Skeletal muscle satellite cell (primary cell): ENCODE results near the gene SIGLEC10. TPM values are rescaled to one million over a fixed set of nuclear protein-coding genes. Genes with fewer than 3 reads are reported as not detected.
"Not testable (repeated sequence)": the region's sequence is repeated elsewhere in the genome, so short reads cannot be mapped to it uniquely, and the experiment has no call there.

Source experiments
- H3K27me3 ChIP-seq: 2 replicates; pipeline ENCODE4 v1.7.0; 2013; ENCODE audit warnings: low read length; ENCODE audit not compliant: control insufficient read depth, insufficient read depth
- H3K36me3 ChIP-seq: 2 replicates; pipeline ENCODE4 v1.7.0; 2013; ENCODE audit warnings: mild to moderate bottlenecking, control low read depth, low read length; ENCODE audit not compliant: insufficient read depth
- H3K4me1 ChIP-seq: 2 replicates; pipeline ENCODE4 v1.7.0; 2013; ENCODE audit warnings: low read length; ENCODE audit not compliant: control insufficient read depth, insufficient read depth
- H3K4me2 ChIP-seq: 2 replicates; pipeline ENCODE4 v1.7.0; 2013; ENCODE audit warnings: mild to moderate bottlenecking, low read length
- H3K4me3 ChIP-seq: 2 replicates; pipeline ENCODE4 v1.7.0; 2013; ENCODE audit warnings: low read length
- H3K9ac ChIP-seq: 2 replicates; pipeline ENCODE4 v1.7.0; 2013; ENCODE audit warnings: mild to moderate bottlenecking, low read depth, low read length, moderate library complexity
- H3K9me3 ChIP-seq: replicated peaks from 2 replicates; pipeline ENCODE4 v1.7.0; 2013; ENCODE audit warnings: mild to moderate bottlenecking, control low read depth, low read length
- total RNA-seq: library from RNA; depleted of rRNA; stranded (reverse); fragments of >200 nt; gene quantifications from 2 replicates; pipeline ENCODE4 v1.2.3, GENCODE V29; 2012; rRNA removed

Gene SIGLEC10, protein sequence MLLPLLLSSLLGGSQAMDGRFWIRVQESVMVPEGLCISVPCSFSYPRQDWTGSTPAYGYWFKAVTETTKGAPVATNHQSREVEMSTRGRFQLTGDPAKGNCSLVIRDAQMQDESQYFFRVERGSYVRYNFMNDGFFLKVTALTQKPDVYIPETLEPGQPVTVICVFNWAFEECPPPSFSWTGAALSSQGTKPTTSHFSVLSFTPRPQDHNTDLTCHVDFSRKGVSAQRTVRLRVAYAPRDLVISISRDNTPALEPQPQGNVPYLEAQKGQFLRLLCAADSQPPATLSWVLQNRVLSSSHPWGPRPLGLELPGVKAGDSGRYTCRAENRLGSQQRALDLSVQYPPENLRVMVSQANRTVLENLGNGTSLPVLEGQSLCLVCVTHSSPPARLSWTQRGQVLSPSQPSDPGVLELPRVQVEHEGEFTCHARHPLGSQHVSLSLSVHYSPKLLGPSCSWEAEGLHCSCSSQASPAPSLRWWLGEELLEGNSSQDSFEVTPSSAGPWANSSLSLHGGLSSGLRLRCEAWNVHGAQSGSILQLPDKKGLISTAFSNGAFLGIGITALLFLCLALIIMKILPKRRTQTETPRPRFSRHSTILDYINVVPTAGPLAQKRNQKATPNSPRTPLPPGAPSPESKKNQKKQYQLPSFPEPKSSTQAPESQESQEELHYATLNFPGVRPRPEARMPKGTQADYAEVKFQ
- total RNA-seq: 0.22 TPM in 1 of 2 replicates, not detected in the other

DNA sequence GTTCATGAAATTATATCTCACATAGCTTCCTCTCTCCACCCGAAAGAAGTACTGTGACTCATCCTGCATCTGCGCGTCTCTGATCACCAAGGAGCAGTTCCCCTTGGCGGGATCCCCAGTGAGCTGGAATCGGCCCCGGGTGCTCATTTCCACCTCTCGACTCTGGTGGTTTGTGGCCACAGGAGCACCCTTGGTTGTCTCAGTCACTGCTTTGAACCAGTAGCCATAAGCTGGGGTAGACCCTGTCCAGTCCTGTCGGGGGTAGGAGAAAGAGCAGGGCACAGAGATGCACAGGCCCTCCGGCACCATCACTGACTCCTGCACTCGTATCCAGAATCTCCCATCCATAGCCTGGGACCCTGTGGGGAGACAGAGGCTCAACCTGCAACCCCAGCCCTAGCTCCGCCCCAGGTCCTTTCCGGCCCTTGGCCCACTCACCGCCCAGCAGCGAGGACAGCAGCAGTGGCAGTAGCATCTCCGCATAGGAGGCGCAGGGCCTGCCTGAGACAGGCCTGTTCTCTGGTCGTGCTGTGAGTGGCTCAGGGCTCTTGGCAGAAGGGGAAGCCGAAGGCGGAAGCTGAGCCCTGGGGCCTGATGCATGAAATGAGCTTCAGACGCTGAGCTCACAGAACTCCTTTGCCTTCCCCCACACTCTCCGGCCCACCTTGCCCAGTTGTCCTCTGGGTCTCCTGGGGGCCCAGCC is at the start of gene SIGLEC10:
TSS of gene SIGLEC10 (minus strand) at position 536 of the 703 bp plus-strand sequence. CDS start at position 475, 61 bp downstream.
- no peaks in the 10 kb centered on the region for H3K4me1 ChIP-seq
- H3K27me3 ChIP-seq: no peaks in the 10 kb centered on the region
- no peak within 1 kb of the TSS for H3K4me3 ChIP-seq
- H3K9me3 ChIP-seq: no peaks in the 10 kb centered on the region
- H3K36me3 ChIP-seq: no peaks in the 10 kb centered on the region
- H3K4me2 ChIP-seq: no peak within 1 kb of the TSS
- H3K9ac ChIP-seq: no peak within 1 kb of the TSS

DNA sequence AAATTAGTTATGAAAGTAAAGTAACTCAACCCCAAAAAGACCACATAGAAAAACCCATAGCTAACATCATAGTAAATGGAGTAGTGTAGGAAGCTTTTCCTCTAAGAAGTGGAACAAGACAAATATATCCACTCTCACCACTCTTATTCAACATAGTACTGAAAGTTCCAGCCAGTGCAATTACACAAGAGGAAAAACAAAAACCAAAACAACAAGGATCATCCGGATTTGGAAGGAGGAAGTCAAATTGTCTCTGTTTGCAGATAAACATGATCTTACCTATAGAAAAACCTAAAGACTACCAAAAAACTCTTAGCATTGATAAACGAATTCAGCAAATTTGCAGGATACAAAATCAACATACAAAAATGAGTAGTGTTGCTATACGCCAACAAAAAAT is 49.3 kb upstream of the SIGLEC10 start:
- Histone ChIP-seq H3K9me3 (no peaks in the 10 kb centered on the region), H3K9ac (no peak overlapping the region), H3K4me1 (no peaks in the 10 kb centered on the region), H3K4me3 (no peak overlapping the region), H3K36me3 (no peaks in the 10 kb centered on the region), H3K4me2 (no peak overlapping the region), H3K27me3 (no peaks in the 10 kb centered on the region)

DNA sequence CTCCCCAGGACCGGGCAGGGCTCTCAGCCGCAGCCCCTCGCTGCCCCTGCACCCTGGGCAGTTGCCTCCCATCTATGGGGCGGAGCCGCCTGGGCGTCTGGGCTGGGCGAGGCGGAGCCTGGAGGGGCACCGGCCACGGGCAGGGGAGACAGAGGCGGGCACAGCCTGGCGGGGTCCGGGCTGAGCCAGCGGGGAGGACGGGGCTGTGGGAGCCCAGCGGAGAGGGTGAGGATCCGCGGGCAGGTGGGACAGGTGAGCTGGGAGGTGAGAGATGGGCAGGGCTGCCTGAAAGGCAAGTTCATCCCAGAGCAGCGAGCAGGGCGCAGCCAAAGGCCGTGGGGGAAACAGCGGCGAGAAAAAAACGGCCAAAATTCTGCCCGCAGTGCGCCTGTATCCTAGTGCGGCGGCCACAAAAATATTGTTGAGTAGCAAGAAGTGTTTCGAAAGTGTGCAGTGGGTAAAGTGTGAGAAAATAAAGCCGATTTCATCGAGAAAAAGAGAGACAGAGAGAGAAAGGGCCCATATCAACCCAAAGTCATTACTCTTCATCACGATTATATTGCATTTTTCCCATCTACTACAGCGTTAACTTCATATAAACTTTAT is 46.6 kb upstream of the SIGLEC10 start:
- not testable (repeated sequence) for H3K9ac ChIP-seq, H3K4me1 ChIP-seq, H3K36me3 ChIP-seq, H3K9me3 ChIP-seq, H3K4me2 ChIP-seq, H3K4me3 ChIP-seq, H3K27me3 ChIP-seq

GRCh38 chr19:51462681-51463080 is 45.2 kb upstream of the SIGLEC10 start:
- Histone ChIP-seq H3K36me3 (no peaks in the 10 kb centered on the region), H3K4me3 (no peak overlapping the region), H3K9me3 (no peaks in the 10 kb centered on the region), H3K9ac (no peak overlapping the region), H3K27me3 (no peaks in the 10 kb centered on the region), H3K4me2 (no peak overlapping the region), H3K4me1 (no peaks in the 10 kb centered on the region)

DNA sequence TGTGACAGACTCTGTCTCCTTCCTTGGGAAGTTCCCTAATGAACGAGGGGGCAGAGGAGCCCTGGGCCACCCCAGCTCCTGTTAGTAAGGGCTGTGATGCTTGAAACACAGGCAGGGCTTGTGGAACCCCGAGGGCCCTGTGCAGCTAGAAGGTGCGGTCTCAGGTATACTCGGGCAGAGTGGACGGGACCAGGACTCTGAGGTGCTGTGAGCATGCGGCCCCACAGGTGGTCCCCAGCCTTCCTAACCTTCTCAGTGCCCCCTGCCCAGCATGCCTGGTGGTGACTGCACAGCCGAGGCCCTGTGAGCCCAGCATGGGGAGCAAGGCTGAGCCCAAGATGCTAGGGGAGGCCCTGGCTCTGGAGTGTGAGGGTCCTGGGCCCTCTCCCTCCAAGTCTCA is 44.8 kb upstream of the SIGLEC10 start:
- Histone ChIP-seq H3K9ac (no peak overlapping the region), H3K4me1 (no peaks in the 10 kb centered on the region), H3K36me3 (no peaks in the 10 kb centered on the region), H3K4me3 (no peak overlapping the region), H3K9me3 (no peaks in the 10 kb centered on the region), H3K4me2 (no peak overlapping the region), H3K27me3 (no peaks in the 10 kb centered on the region)

- H3K9me3 ChIP-seq: no peaks in the 10 kb centered on the region
- no peaks in the 10 kb centered on the region for H3K4me1 ChIP-seq
- no peak overlapping the region for H3K4me3 ChIP-seq
- no peak overlapping the region for H3K4me2 ChIP-seq
- H3K27me3 ChIP-seq: no peaks in the 10 kb centered on the region
- H3K36me3 ChIP-seq: no peaks in the 10 kb centered on the region
- no peak overlapping the region for H3K9ac ChIP-seq
These were observed 44.3 kb upstream of the SIGLEC10 start for GRCh38 chr19:51461723-51462161.

- H3K4me1 ChIP-seq: no peaks in the 10 kb centered on the region
- no peak overlapping the region for H3K9ac ChIP-seq
- H3K9me3 ChIP-seq: no peaks in the 10 kb centered on the region
- H3K4me3 ChIP-seq: peak overlapping the region; percentile 42
- H3K36me3 ChIP-seq: no peaks in the 10 kb centered on the region
- peak overlapping the region; percentile 20 for H3K4me2 ChIP-seq
- H3K27me3 ChIP-seq: no peaks in the 10 kb centered on the region
These were observed 42.9 kb upstream of the SIGLEC10 start for GRCh38 chr19:51460164-51460992.

GRCh38 chr19:51458899-51459505 is 41.6 kb upstream of the SIGLEC10 start:
- H3K36me3 ChIP-seq: no peaks in the 10 kb centered on the region
- no peak overlapping the region for H3K4me3 ChIP-seq
- H3K9me3 ChIP-seq: no peaks in the 10 kb centered on the region
- no peak overlapping the region for H3K4me2 ChIP-seq
- H3K9ac ChIP-seq: no peak overlapping the region
- H3K4me1 ChIP-seq: no peaks in the 10 kb centered on the region
- H3K27me3 ChIP-seq: no peaks in the 10 kb centered on the region

- Histone ChIP-seq H3K9ac (no peak within 1 kb of the TSS), H3K36me3 (no peaks in the 10 kb centered on the region), H3K4me2 (no peak within 1 kb of the TSS), H3K4me1 (no peaks in the 10 kb centered on the region), H3K27me3 (no peaks in the 10 kb centered on the region), H3K9me3 (no peaks in the 10 kb centered on the region), H3K4me3 (no peak within 1 kb of the TSS)
These were observed 40.7 kb upstream of the SIGLEC10 start, which contains the start of gene SIGLEC8 for GRCh38 chr19:51458051-51458645. Gene SIGLEC8 (minus strand): TSS chr19:51458454. CDS start chr19:51458387, 67 bp downstream.

DNA sequence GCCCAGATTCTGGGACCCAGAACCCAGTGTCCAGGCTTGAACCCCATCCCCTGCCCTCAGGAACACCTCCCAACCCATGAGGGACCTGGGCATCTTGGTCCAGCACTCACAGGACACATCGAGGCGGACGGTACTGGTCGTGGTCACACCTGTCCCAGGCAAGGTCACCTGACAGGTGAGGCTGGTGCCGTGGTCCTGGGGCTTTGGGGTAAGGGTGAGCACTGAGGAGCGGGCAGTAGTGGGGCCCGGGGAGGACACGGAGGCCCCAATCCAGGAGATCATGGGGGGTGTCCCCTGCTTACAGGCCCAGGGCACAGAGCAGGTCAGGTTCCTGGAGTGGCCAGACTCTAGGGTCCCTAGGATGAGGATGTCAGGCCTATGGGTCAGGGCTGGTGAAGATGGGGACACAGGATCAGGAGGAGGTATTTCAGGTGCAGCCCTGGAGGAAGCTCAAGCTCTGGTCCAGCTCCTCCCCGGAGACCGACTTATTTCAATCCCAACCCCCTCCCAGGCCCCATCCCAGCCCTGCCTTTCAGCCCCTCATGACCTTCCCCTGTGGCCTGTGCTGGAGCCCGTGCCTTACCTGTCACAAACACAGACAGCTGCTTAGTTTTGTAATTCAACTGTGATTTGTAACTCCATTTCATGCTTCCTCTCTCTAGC is 40.0 kb upstream of the SIGLEC10 start:
- H3K4me2 ChIP-seq: no peak overlapping the region
- H3K9ac ChIP-seq: no peak overlapping the region
- H3K27me3 ChIP-seq: no peaks in the 10 kb centered on the region
- no peaks in the 10 kb centered on the region for H3K4me1 ChIP-seq
- no peak overlapping the region for H3K4me3 ChIP-seq
- H3K9me3 ChIP-seq: no peaks in the 10 kb centered on the region
- H3K36me3 ChIP-seq: no peaks in the 10 kb centered on the region
